GM13976 (cell line): ENCODE results near the gene TMEM156.
A peak's percentile ranks its signal among the peaks of the same experiment; 100 is the strongest.
"Not testable (repeated sequence)": the region's sequence is repeated elsewhere in the genome, so short reads cannot be mapped to it uniquely, and the experiment has no call there.

ENCODE experiments used
- DNase-seq: peaks from one replicate; pipeline ENCODE4 v3.0.0; 2012; ENCODE audit warnings: low spot score
- CTCF ChIP-seq: IDR thresholded peaks from 2 replicates; pipeline ENCODE4 v1.5.1; 2012; ENCODE audit warnings: borderline replicate concordance, mild to moderate bottlenecking; ENCODE audit not compliant: insufficient read depth; ENCODE audit errors: extremely low read depth, missing control alignments, control extremely low read depth
- in situ Hi-C: fragments of 300-500 bp; cut with MboI; formaldehyde crosslinking; loops from one replicate; pipeline ENCODE4 v1.12.0; 2022; ENCODE audit warnings: low sequenced_read_pairs, mixed read lengths, inconsistent platforms; ENCODE audit not compliant: unreplicated experiment

Gene TMEM156

GRCh38 chr4:38946919-38947318 lies 85.3 kb downstream of the TMEM156 start:
- DNase-seq = no peak
- no peak for TF ChIP-seq CTCF
- in situ Hi-C loops = no loop called here

GRCh38 chr4:38944440-38944839 lies 87.8 kb downstream of the TMEM156 start:
- DNase-seq = no peak
- TF ChIP-seq CTCF = no peak
- in situ Hi-C loops = no loop called here

- no peak for TF ChIP-seq CTCF
- in situ Hi-C loops = no loop called here
- DNase-seq = no peak
Observed at GRCh38 chr4:38943343-38943742, 88.9 kb downstream of the TMEM156 start.

GRCh38 chr4:38941906-38942305 lies 90.3 kb downstream of the TMEM156 start:
- DNase-seq, in situ Hi-C loops: not testable (repeated sequence)

- in situ Hi-C loops = no loop called here
- DNase-seq = no peak
- TF ChIP-seq CTCF = no peak
Observed at GRCh38 chr4:38940476-38940875, 91.7 kb downstream of the TMEM156 start.

- no peak for TF ChIP-seq CTCF
- in situ Hi-C loops = no loop called here
- DNase-seq = peak; percentile 70
Observed at GRCh38 chr4:38939165-38939564, 93.0 kb downstream of the TMEM156 start.

- no peak for TF ChIP-seq CTCF
- in situ Hi-C loops = no loop called here
- DNase-seq = no peak
Observed at GRCh38 chr4:38935391-38936073, 96.7 kb downstream of the TMEM156 start.
